ENCODE measurements around the gene SLC25A38. TPM values are rescaled to one million over a fixed set of nuclear protein-coding genes. Genes with fewer than 3 reads are reported as not detected.

The SLC25A38 gene
- total and polyA plus RNA-seq, 9 of the 15 experiments (the other 6 are each of a cell fraction or from before 2014, with no cell fraction given) = 13.5 to 51.1 (median 30.6) TPM

GRCh38 chr3:39408493-39409372 is 25.6 kb downstream of the SLC25A38 start (continued):
- TF ChIP-seq NR2C1 (IDR thresholded peaks at IDR 0.05) (peak; percentile 50), NR2C1 (tag; IDR thresholded peaks at IDR 0.05) (peak; percentile 9; the same call in 1 of the 2 replicates), POLR2G (IDR thresholded peaks at IDR 0.05; ENCODE audit: low read depth, low read length) (peak; percentile 56), HMG20B (CRISPR knock-in tag; IDR thresholded peaks at IDR 0.05) (no peak), ZNF507 (tag; conservative IDR thresholded peaks at IDR 0.05) (no peak), ZNF445 (CRISPR knock-in tag; IDR thresholded peaks at IDR 0.05; ENCODE audit: low read depth) (no peak), PRDM10 (IDR thresholded peaks at IDR 0.05; ENCODE audit: partially characterized antibody) (peak; percentile 64), NR2F6 (CRISPR knock-in tag; IDR thresholded peaks at IDR 0.05) (no peak), TAL1 (IDR thresholded peaks at IDR 0.05) (no peak), ZNF217 (CRISPR knock-in tag; IDR thresholded peaks at IDR 0.05) (no peak), CBX2 (IDR thresholded peaks at IDR 0.05; ENCODE audit: insufficient read depth, low read length, poor library complexity, severe bottlenecking) (no peak), KAT8 (IDR thresholded peaks at IDR 0.05; ENCODE audit: low read depth) (no peak), CSDE1 (IDR thresholded peaks at IDR 0.05) (no peak), HNRNPL (IDR thresholded peaks at IDR 0.05; ENCODE audit: low read depth, low read length) (0 out of 2 replicates have a peak, but pooled peaks have one; percentile 1)
- TF ChIP-seq, protein P1, sequence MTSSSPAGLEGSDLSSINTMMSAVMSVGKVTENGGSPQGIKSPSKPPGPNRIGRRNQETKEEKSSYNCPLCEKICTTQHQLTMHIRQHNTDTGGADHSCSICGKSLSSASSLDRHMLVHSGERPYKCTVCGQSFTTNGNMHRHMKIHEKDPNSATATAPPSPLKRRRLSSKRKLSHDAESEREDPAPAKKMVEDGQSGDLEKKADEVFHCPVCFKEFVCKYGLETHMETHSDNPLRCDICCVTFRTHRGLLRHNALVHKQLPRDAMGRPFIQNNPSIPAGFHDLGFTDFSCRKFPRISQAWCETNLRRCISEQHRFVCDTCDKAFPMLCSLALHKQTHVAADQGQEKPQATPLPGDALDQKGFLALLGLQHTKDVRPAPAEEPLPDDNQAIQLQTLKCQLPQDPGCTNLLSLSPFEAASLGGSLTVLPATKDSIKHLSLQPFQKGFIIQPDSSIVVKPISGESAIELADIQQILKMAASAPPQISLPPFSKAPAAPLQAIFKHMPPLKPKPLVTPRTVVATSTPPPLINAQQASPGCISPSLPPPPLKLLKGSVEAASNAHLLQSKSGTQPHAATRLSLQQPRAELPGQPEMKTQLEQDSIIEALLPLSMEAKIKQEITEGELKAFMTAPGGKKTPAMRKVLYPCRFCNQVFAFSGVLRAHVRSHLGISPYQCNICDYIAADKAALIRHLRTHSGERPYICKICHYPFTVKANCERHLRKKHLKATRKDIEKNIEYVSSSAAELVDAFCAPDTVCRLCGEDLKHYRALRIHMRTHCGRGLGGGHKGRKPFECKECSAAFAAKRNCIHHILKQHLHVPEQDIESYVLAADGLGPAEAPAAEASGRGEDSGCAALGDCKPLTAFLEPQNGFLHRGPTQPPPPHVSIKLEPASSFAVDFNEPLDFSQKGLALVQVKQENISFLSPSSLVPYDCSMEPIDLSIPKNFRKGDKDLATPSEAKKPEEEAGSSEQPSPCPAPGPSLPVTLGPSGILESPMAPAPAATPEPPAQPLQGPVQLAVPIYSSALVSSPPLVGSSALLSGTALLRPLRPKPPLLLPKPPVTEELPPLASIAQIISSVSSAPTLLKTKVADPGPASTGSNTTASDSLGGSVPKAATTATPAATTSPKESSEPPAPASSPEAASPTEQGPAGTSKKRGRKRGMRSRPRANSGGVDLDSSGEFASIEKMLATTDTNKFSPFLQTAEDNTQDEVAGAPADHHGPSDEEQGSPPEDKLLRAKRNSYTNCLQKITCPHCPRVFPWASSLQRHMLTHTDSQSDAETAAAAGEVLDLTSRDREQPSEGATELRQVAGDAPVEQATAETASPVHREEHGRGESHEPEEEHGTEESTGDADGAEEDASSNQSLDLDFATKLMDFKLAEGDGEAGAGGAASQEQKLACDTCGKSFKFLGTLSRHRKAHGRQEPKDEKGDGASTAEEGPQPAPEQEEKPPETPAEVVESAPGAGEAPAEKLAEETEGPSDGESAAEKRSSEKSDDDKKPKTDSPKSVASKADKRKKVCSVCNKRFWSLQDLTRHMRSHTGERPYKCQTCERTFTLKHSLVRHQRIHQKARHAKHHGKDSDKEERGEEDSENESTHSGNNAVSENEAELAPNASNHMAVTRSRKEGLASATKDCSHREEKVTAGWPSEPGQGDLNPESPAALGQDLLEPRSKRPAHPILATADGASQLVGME (CRISPR knock-in tag; IDR thresholded peaks at IDR 0.05) = no peak
- TF ChIP-seq, protein P2, sequence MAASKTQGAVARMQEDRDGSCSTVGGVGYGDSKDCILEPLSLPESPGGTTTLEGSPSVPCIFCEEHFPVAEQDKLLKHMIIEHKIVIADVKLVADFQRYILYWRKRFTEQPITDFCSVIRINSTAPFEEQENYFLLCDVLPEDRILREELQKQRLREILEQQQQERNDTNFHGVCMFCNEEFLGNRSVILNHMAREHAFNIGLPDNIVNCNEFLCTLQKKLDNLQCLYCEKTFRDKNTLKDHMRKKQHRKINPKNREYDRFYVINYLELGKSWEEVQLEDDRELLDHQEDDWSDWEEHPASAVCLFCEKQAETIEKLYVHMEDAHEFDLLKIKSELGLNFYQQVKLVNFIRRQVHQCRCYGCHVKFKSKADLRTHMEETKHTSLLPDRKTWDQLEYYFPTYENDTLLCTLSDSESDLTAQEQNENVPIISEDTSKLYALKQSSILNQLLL (CRISPR knock-in tag; IDR thresholded peaks at IDR 0.05; ENCODE audit: borderline replicate concordance) = no peak

Measured in K562 (cell line).